Common myeloid progenitor, CD34-positive (primary cell): ENCODE results near the gene BTNL2. TPM values are rescaled to one million over a fixed set of nuclear protein-coding genes. Genes with fewer than 3 reads are reported as not detected.
A peak's percentile ranks its signal among the peaks of the same experiment; 100 is the strongest.

Experiments
- CTCF ChIA-PET: fragments of 350-600 bp; sonication (Branson Sonifier 250); formaldehyde crosslinking; loops from one replicate; lab custom pipeline; 2021; ENCODE audit warnings: antibody characterized with exemption; lab: Charles Lee
- POLR2A ChIA-PET: fragments of 350-600 bp; sonication (Branson Sonifier 250); formaldehyde crosslinking; loops from one replicate; lab custom pipeline; 2021; ENCODE audit warnings: antibody characterized with exemption; lab: Charles Lee
- DNase-seq, 3 donors: peaks; one replicate each; pipeline versions ENCODE4 v3.0.0 to v3.0.0-alpha.2; 2013
- H3K27ac ChIP-seq, 2 experiments: 1 replicate in 1 of 2; 2 replicates in 1 of 2; pipeline ENCODE4 v1.7.0; 2013; ENCODE audit warnings: inconsistent platforms in 2 of 2, low read length in 2 of 2, mild to moderate bottlenecking in 2 of 2, low read depth in 1 of 2, moderate library complexity in 1 of 2; ENCODE audit not compliant: severe bottlenecking in 2 of 2, insufficient read depth in 1 of 2, poor library complexity in 1 of 2
- H3K27me3 ChIP-seq, 5 experiments: replicated peaks in 2 of 5; 1 replicate in 3 of 5; 2 replicates in 2 of 5; pipeline versions ENCODE4 v1.6.1 to v1.7.0; 2013; ENCODE audit warnings: low read length in 4 of 5, mild to moderate bottlenecking in 2 of 5, moderate library complexity in 2 of 5, inconsistent platforms in 1 of 5; ENCODE audit not compliant: insufficient read depth in 5 of 5, control insufficient read depth in 4 of 5
- H3K36me3 ChIP-seq, 4 experiments: 1 replicate in 2 of 4; 2 replicates in 2 of 4; pipeline versions ENCODE4 v1.6.1 to v1.7.0; 2013; ENCODE audit warnings: low read length in 3 of 4, control low read depth in 1 of 4, mild to moderate bottlenecking in 1 of 4; ENCODE audit not compliant: control insufficient read depth in 4 of 4, insufficient read depth in 4 of 4
- H3K4me1 ChIP-seq, 4 experiments: 1 replicate in 3 of 4; 2 replicates in 1 of 4; pipeline versions ENCODE4 v1.6.1 to v1.7.1; 2013; ENCODE audit warnings: low read length in 3 of 4, mild to moderate bottlenecking in 3 of 4, control low read depth in 1 of 4, inconsistent platforms in 1 of 4, moderate library complexity in 1 of 4; ENCODE audit not compliant: control insufficient read depth in 4 of 4, insufficient read depth in 4 of 4; ENCODE audit errors: control extremely low read depth in 1 of 4
- H3K4me3 ChIP-seq, 7 experiments: 1 replicate in 4 of 7; 2 replicates in 3 of 7; pipeline versions ENCODE4 v1.5.1 to v1.7.0; 2013; ENCODE audit warnings: mild to moderate bottlenecking in 7 of 7, low read length in 6 of 7, moderate library complexity in 6 of 7, inconsistent platforms in 2 of 7, low read depth in 2 of 7, control low read depth in 1 of 7; ENCODE audit not compliant: insufficient read depth in 4 of 7, control insufficient read depth in 1 of 7; ENCODE audit errors: extremely low read depth in 1 of 7
- H3K9me3 ChIP-seq, 5 experiments: 1 replicate in 4 of 5; 2 replicates in 1 of 5; pipeline versions ENCODE4 v1.6.1 to v1.7.1; 2013; ENCODE audit warnings: low read length in 4 of 5, mild to moderate bottlenecking in 2 of 5, inconsistent platforms in 1 of 5, low read depth in 1 of 5, moderate library complexity in 1 of 5; ENCODE audit not compliant: control insufficient read depth in 4 of 5, insufficient read depth in 2 of 5; ENCODE audit errors: control extremely low read depth in 1 of 5
- WGBS: methylation state at CpG from one replicate; pipeline ENCODE4 v1.1.5; 2013; ENCODE audit not compliant: insufficient coverage; 5-methylcytosine and 5-hydroxymethylcytosine counted together
- polyA plus RNA-seq: library from polyadenylated mRNA; unstranded; fragments of 120-200 nt; gene quantifications from one replicate; pipeline ENCODE4 v1.2.1, GENCODE V29; 2013

The BTNL2 gene, protein sequence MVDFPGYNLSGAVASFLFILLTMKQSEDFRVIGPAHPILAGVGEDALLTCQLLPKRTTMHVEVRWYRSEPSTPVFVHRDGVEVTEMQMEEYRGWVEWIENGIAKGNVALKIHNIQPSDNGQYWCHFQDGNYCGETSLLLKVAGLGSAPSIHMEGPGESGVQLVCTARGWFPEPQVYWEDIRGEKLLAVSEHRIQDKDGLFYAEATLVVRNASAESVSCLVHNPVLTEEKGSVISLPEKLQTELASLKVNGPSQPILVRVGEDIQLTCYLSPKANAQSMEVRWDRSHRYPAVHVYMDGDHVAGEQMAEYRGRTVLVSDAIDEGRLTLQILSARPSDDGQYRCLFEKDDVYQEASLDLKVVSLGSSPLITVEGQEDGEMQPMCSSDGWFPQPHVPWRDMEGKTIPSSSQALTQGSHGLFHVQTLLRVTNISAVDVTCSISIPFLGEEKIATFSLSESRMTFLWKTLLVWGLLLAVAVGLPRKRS
- polyA plus RNA-seq, result 0.05 TPM

DNA sequence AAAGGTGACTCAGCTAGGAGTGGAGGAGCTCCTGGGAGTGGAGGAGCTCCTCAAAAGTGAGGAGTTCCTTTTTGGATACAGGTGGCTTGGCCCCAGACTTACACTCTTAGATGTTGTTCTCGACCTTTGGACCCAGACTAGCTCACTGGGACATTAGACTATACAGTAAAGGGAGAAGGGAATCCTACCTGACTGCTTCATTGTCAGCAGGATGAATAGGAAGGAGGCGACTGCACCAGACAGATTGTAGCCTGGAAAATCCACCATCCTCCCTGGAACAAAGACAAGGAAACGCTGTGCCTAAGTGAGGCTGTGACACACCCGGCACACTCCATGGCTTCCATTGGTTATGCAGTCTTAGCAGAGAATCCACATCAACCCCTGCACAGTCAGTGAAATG, at the start of gene BTNL2:
Gene BTNL2, minus strand, starts transcription at position 325 of the 400 bp plus-strand sequence. Its CDS starts 58 bp downstream, at position 267.
- ChIA-PET CTCF (interaction anchor here (0.9 to 1.5 kb wide), 3 partner anchors 8 to 379 kb away, joined by 3 to 8 read pairs (median 4); no protein-coding TSS in a partner anchor), POLR2A (no interaction called here)
- Histone ChIP-seq H3K36me3 (no peaks in the 10 kb centered on the region), H3K4me3 (peak within 1 kb of the TSS in 1 of 7 experiments; percentile 58), H3K4me1 (no peaks in the 10 kb centered on the region), H3K9me3 (no peaks in the 10 kb centered on the region), H3K27ac (no peak within 1 kb of the TSS), H3K27me3 (peaks cover 0 to 14% (median 3%) of the 10 kb centered on the region in 5 experiments)
- no peak for DNase-seq
- 90% methylated on average over 4 of the region's 4 CpGs for WGBS

DNA sequence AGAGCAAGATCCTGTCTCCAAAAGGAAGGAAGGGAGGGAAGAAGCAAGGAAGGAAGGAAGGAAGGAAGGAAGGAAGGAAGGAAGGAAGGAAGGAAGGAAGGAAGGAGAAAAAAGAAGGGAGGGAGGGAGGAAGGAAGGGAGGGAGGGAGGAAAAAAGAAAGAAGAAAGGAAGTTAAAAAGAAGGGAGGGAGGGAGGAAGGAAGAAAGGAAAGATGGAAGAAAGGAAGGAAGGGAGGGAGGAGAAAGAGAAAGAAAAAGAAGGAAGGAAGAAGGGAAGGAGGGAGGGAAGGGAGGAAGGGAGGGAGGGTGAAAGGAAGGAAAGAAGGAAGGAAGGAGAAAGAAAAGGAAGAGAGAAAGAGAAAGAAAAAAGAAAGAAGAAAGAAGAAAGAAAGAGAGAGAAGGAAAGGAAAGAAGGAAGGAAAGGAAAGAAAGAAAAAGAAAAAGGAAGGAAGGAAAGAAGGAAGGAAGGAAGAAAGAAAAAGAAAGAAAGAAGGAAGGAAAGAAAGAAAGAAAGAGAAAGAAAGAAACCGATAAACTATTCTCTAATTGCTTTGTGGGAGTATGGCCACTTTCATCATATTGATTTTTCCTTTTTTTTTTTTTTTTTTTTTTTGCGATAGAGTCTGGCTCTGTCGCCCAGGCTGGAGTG, 42.2 kb upstream of the BTNL2 start:
- WGBS, result 100% methylated on average over 1 of the region's 3 CpGs
- Histone ChIP-seq H3K4me3 (no peak overlapping the region), H3K36me3 (peaks cover 0 to 10% (median 8%) of the 10 kb centered on the region in 4 experiments), H3K9me3 (peaks cover 0 to 10% (median 0%) of the 10 kb centered on the region in 5 experiments), H3K27ac (no peak overlapping the region), H3K4me1 (no peaks in the 10 kb centered on the region), H3K27me3 (no peaks in the 10 kb centered on the region)
- POLR2A ChIA-PET, result no interaction called here
- DNase-seq, result no peak
- CTCF ChIA-PET, result no interaction called here

DNA sequence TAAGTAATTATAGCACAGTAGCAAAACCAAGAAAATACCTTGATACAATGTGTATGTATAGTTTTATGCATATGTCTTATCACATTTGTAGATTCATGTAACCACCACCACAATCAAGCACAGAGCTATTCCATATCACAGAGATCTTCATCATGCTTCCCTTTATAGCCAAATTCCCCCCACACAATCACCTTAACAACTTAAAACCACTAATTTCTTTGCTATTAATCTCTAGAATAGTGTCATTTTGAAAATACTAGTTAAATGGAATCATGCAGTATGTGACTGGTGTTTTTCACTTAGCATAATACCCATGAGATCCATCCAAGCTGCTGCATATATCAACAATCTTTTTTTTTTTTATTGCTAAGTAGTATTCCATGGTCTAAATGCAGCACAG, 41.0 kb upstream of the BTNL2 start:
- Histone ChIP-seq H3K36me3 (peaks cover 8 to 23% (median 19%) of the 10 kb centered on the region in 4 experiments), H3K27me3 (no peaks in the 10 kb centered on the region), H3K4me3 (no peak overlapping the region), H3K9me3 (no peaks in the 10 kb centered on the region), H3K4me1 (peaks cover 0 to 3% (median 0%) of the 10 kb centered on the region in 4 experiments), H3K27ac (no peak overlapping the region)
- CTCF ChIA-PET, result no interaction called here
- POLR2A ChIA-PET, result no interaction called here
- DNase-seq, result no peak

DNA sequence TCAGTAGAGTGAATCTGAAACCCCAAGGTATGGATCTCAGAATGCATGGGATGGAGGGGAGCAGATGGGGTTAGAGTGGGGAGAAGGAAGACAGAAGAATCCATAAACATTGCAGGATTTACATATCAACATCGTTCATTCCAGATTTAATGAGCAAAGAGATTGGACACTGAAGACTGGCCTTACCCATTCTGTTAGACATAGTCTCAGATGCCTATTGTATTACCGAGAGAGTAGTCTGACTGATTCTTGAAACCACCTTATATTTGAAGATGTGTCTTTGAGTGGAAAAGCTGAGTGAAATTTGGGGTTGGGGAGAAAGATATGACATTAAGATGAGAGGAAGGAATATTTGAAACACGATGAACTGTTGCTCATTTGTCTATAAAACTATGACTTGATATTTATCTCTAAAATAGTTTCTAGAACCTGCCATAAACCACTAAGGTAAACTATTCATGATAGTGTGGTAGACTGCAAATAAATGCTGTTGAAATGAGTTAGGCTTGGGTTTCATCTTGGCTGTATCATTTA, 38.4 kb upstream of the BTNL2 start:
- DNase-seq, result no peak
- POLR2A ChIA-PET, result no interaction called here
- Histone ChIP-seq H3K27ac (no peak overlapping the region), H3K9me3 (no peaks in the 10 kb centered on the region), H3K4me3 (no peak overlapping the region), H3K4me1 (peaks cover 6 to 28% (median 13%) of the 10 kb centered on the region in 4 experiments), H3K27me3 (no peaks in the 10 kb centered on the region), H3K36me3 (peaks cover 11 to 33% (median 30%) of the 10 kb centered on the region in 4 experiments)
- 100% methylated on average over 2 of the region's 3 CpGs for WGBS
- CTCF ChIA-PET, result interaction anchor here (0.9 kb wide), 1 partner anchor 11 kb away, joined by 3 read pairs; no protein-coding TSS in a partner anchor

DNA sequence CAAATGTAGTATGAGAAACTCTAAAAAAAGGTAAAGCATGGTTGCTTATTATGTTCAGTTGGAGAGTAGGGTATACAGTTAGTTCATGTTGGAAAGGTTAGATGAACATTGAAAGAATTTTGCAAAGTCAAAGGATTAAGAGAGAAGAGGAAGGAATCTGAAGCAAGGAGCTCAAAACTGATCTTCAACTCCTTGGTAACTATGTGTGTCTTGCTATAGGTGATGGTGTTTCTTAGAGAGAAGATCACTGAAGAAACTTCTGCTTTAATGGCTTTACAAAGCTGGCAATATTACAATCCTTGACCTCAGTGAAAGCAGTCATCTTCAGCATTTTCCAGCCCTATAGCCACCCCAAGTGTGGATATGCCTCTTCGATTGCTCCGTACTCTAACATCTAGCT, 37.5 kb upstream of the BTNL2 start:
- no peak overlapping the region for H3K27ac ChIP-seq
- peaks cover 9 to 29% (median 13%) of the 10 kb centered on the region in 4 experiments for H3K4me1 ChIP-seq
- no peak for DNase-seq
- 100% methylated on average over 2 of the region's 2 CpGs for WGBS
- no peak overlapping the region for H3K4me3 ChIP-seq
- H3K27me3 ChIP-seq, result no peaks in the 10 kb centered on the region
- H3K9me3 ChIP-seq, result no peaks in the 10 kb centered on the region
- peaks cover 11 to 33% (median 30%) of the 10 kb centered on the region in 4 experiments for H3K36me3 ChIP-seq
- POLR2A ChIA-PET, result interaction anchor here (0.8 kb wide), 1 partner anchor 704 kb away, joined by 4 read pairs; no protein-coding TSS in a partner anchor
- CTCF ChIA-PET, result no interaction called here

DNA sequence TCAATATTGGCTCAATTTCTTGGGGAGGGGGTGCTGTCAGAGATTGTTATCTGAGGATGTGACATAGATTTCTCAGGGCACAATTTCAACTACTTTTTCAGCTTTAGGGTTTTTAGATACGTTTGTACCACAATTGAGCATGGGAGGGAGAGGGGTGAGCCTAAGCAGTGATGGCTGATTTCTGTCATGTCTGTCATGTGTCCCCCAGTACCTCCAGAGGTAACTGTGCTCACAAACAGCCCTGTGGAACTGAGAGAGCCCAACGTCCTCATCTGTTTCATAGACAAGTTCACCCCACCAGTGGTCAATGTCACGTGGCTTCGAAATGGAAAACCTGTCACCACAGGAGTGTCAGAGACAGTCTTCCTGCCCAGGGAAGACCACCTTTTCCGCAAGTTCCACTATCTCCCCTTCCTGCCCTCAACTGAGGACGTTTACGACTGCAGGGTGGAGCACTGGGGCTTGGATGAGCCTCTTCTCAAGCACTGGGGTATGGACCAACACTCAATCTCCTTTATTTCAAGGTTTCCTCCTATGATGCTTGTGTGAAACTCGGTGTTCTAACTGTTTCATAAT, 36.1 kb upstream of the BTNL2 start:
- CTCF ChIA-PET, result interaction anchor here (1.4 to 1.6 kb wide), 2 partner anchors 10 to 257 kb away, joined by 3 to 4 read pairs; no protein-coding TSS in a partner anchor
- Histone ChIP-seq H3K4me3 (peak overlapping the region in 2 of 7 experiments; percentile 13 to 94), H3K9me3 (no peaks in the 10 kb centered on the region), H3K27ac (no peak overlapping the region), H3K27me3 (no peaks in the 10 kb centered on the region), H3K36me3 (peaks cover 11 to 33% (median 30%) of the 10 kb centered on the region in 4 experiments), H3K4me1 (peaks cover 9 to 34% (median 17%) of the 10 kb centered on the region in 4 experiments)
- DNase-seq, result no peak
- POLR2A ChIA-PET, result no interaction called here
- 96% methylated on average over 6 of the region's 8 CpGs for WGBS
